HepG2 (cell line): Measurements from ENCODE around the gene NKX1-2. TPM values are rescaled to one million over a fixed set of nuclear protein-coding genes. Genes with fewer than 3 reads are reported as not detected.

Source experiments
- AKAP8 ChIP-seq: sonication (generic); formaldehyde crosslinking; IDR thresholded peaks from 2 replicates; pipeline ENCODE4 v1.5.1; 2020; ENCODE audit warnings: mild to moderate bottlenecking, missing genetic modification reagents
- ARNTL ChIP-seq: sonication (generic); formaldehyde crosslinking; IDR thresholded peaks from 2 replicates; pipeline ENCODE4 v1.4.0; 2020; ENCODE audit warnings: mild to moderate bottlenecking, missing genetic modification reagents
- CAMTA2 ChIP-seq: sonication (generic); formaldehyde crosslinking; IDR thresholded peaks from 2 replicates; pipeline ENCODE4 v1.4.0; 2020; ENCODE audit warnings: mild to moderate bottlenecking, missing genetic modification reagents, borderline replicate concordance
- IKZF4 ChIP-seq: sonication (generic); formaldehyde crosslinking; IDR thresholded peaks from 2 replicates; pipeline ENCODE4 v1.5.1; 2020; ENCODE audit warnings: borderline replicate concordance, mild to moderate bottlenecking, low read depth, missing genetic modification reagents; ENCODE audit errors: not compliant biosample characterization
- KDM2A ChIP-seq: sonication (generic); formaldehyde crosslinking; IDR thresholded peaks from 2 replicates; pipeline ENCODE4 v1.4.0; 2020; ENCODE audit warnings: low read depth, missing genetic modification reagents, borderline replicate concordance
- KLF11 ChIP-seq: IDR thresholded peaks from 2 replicates; pipeline ENCODE4 v1.6.1; 2016; ENCODE audit warnings: missing compliant biosample characterization
- SIN3A ChIP-seq: IDR thresholded peaks from 2 replicates; pipeline ENCODE4 v1.6.1; 2011; ENCODE audit warnings: low read depth, mild to moderate bottlenecking, control low read depth, low read length, borderline replicate concordance
- SOX13 ChIP-seq, 3 experiments: fragments of 450-650 bp in 1 of 3; sonication (generic) in 1 of 3; formaldehyde crosslinking in 1 of 3; IDR thresholded peaks in 2 of 3; conservative IDR thresholded peaks in 1 of 3; 2 replicates each; pipeline versions ENCODE4 v1.5.0 to v1.6.1; 2016 to 2020; ENCODE audit warnings: antibody characterized with exemption in 1 of 3, mild to moderate bottlenecking in 1 of 3, missing compliant biosample characterization in 1 of 3, missing genetic modification reagents in 1 of 3, moderate library complexity in 1 of 3
- ZC3H4 ChIP-seq: sonication (generic); formaldehyde crosslinking; IDR thresholded peaks from 2 replicates; pipeline ENCODE4 v1.4.0; 2020; ENCODE audit warnings: missing genetic modification reagents, borderline replicate concordance
- ZNF10 ChIP-seq: sonication (generic); formaldehyde crosslinking; IDR thresholded peaks from 2 replicates; pipeline ENCODE4 v1.4.0; 2020; ENCODE audit warnings: mild to moderate bottlenecking, low read depth, missing genetic modification reagents, borderline replicate concordance
- ZNF225 ChIP-seq: sonication (generic); formaldehyde crosslinking; IDR thresholded peaks from 2 replicates; pipeline ENCODE4 v1.4.0; 2020; ENCODE audit warnings: mild to moderate bottlenecking, missing genetic modification reagents
- ZNF235 ChIP-seq: sonication (generic); formaldehyde crosslinking; IDR thresholded peaks from 2 replicates; pipeline ENCODE4 v1.8.1; 2023; ENCODE audit warnings: mild to moderate bottlenecking, missing genetic modification reagents, borderline replicate concordance
- ZNF253 ChIP-seq: sonication (generic); formaldehyde crosslinking; IDR thresholded peaks from 2 replicates; pipeline ENCODE4 v1.8.0; 2022; ENCODE audit warnings: mild to moderate bottlenecking, missing genetic modification reagents, borderline replicate concordance
- ZNF446 ChIP-seq: sonication (generic); formaldehyde crosslinking; IDR thresholded peaks from 2 replicates; pipeline ENCODE4 v1.5.0; 2020; ENCODE audit warnings: mild to moderate bottlenecking, missing genetic modification reagents
- ZNF766 ChIP-seq: sonication (generic); formaldehyde crosslinking; IDR thresholded peaks from 2 replicates; pipeline ENCODE4 v1.5.0; 2020; ENCODE audit warnings: missing genetic modification reagents, borderline replicate concordance
- ZNF883 ChIP-seq: sonication (generic); formaldehyde crosslinking; IDR thresholded peaks from 2 replicates; pipeline ENCODE4 v1.5.1; 2020; ENCODE audit warnings: mild to moderate bottlenecking, missing genetic modification reagents; ENCODE audit errors: not compliant biosample characterization
- polyA plus RNA-seq, 8 experiments: library from polyadenylated mRNA; depleted of rRNA in 3 of 8; stranded (reverse) in 7 of 8; unstranded in 1 of 8; fragments of >200 nt; fragmentation: Illumina TruSeq in 4 of 8; extraction: Trizol in 4 of 8; gene quantifications; 2 replicates each; pipeline versions ENCODE4 v1.2.1 to v1.2.3, GENCODE V29; 2011 to 2016; ENCODE audit warnings: low read depth in 4 of 8, missing spikeins in 1 of 8, mixed read lengths in 1 of 8; ENCODE audit not compliant: insufficient read depth in 1 of 8
- total RNA-seq, 5 experiments: library from RNA; depleted of rRNA; stranded (reverse); fragments of >200 nt; fragmentation: Illumina TruSeq; extraction: Trizol; gene quantifications; 2 replicates each; pipeline ENCODE4 v1.2.3, GENCODE V29; 2016; ENCODE audit warnings: low read depth in 1 of 5
- TF ChIP-seq, protein P1 (sequence below): sonication (generic); formaldehyde crosslinking; IDR thresholded peaks from 2 replicates; pipeline ENCODE4 v1.4.0; 2020; ENCODE audit warnings: missing genetic modification reagents, borderline replicate concordance
- TF ChIP-seq, protein P2 (sequence below): sonication (generic); formaldehyde crosslinking; IDR thresholded peaks from 2 replicates; pipeline ENCODE4 v1.8.1; 2023; ENCODE audit warnings: mild to moderate bottlenecking, missing genetic modification reagents, borderline replicate concordance
- TF ChIP-seq, protein P3 (sequence below): sonication (generic); formaldehyde crosslinking; IDR thresholded peaks from 2 replicates; pipeline ENCODE4 v1.8.0; 2023; ENCODE audit warnings: mild to moderate bottlenecking, missing genetic modification reagents
- TF ChIP-seq, protein P4 (sequence below): sonication (generic); formaldehyde crosslinking; IDR thresholded peaks from 2 replicates; pipeline ENCODE4 v1.9.0; 2021; ENCODE audit warnings: missing genetic modification reagents, borderline replicate concordance

Gene NKX1-2
- total and polyA plus RNA-seq, 2 of the 13 experiments (the other 11 are each of a cell fraction or from before 2014, with no cell fraction given), result not detected

DNA sequence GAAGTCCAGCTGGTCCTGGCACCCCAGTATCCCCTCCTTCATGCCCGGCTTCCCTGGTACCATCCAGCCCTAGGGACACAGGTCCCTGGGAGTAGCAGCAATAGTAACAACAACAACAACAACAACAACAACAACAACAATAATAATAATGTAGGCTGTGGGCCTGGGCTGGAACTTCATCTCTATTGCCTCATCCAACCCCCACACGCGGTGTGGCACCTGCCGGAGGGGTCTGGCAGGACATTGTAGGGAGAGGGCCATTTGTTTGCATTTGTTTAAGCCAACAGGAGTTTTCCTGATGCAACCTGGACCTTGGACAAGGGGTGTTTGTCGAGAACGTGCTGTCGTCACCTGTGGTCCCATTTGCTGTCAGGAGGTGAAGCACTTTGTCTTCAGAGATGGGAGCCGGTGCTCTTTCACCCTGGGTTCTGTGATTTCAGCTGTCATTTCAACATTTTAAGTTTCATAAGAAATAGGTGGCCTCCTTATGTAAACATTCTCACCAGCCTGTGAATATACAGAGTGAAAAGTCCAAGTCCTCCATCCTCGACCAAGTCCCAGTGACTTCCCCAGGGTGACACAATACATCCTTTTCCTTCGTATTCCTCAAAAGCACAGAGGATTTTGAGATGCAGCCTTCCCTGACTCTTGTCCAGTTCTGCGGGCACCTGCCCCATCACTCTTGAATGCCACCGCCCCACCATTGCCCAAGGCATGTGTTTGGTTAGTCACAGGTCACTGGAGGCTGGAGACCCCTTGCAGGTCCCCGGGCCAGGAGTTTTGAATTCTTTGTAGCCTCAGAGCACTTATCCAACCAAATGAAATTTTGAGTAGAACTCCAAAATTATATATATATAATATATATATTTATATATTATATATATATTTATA lies 21.0 kb upstream of the NKX1-2 start (continued):
- TF ChIP-seq, protein P1, sequence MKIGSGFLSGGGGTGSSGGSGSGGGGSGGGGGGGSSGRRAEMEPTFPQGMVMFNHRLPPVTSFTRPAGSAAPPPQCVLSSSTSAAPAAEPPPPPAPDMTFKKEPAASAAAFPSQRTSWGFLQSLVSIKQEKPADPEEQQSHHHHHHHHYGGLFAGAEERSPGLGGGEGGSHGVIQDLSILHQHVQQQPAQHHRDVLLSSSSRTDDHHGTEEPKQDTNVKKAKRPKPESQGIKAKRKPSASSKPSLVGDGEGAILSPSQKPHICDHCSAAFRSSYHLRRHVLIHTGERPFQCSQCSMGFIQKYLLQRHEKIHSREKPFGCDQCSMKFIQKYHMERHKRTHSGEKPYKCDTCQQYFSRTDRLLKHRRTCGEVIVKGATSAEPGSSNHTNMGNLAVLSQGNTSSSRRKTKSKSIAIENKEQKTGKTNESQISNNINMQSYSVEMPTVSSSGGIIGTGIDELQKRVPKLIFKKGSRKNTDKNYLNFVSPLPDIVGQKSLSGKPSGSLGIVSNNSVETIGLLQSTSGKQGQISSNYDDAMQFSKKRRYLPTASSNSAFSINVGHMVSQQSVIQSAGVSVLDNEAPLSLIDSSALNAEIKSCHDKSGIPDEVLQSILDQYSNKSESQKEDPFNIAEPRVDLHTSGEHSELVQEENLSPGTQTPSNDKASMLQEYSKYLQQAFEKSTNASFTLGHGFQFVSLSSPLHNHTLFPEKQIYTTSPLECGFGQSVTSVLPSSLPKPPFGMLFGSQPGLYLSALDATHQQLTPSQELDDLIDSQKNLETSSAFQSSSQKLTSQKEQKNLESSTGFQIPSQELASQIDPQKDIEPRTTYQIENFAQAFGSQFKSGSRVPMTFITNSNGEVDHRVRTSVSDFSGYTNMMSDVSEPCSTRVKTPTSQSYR (CRISPR knock-in tag), result peak; percentile 90
- TF ChIP-seq ZNF446 (CRISPR knock-in tag) (no peak), SIN3A (peak; percentile 63), IKZF4 (no peak), ZNF883 (CRISPR knock-in tag) (no peak), ZNF766 (CRISPR knock-in tag) (peak; percentile 64; the same call in 1 of the 2 replicates), CAMTA2 (no peak), AKAP8 (CRISPR knock-in tag) (no peak), ARNTL (CRISPR knock-in tag) (peak; percentile 97), ZNF10 (CRISPR knock-in tag) (no peak), KLF11 (CRISPR knock-in tag) (no peak), ZNF225 (CRISPR knock-in tag) (no peak), ZC3H4 (CRISPR knock-in tag) (no peak), ZNF235 (CRISPR knock-in tag) (0 out of 2 replicates have a peak, but pooled peaks have one; percentile 47), ZNF253 (CRISPR knock-in tag) (no peak), SOX13 (IDR thresholded peaks at IDR 0.05) (peak; percentile 86), SOX13 (CRISPR knock-in tag; conservative IDR thresholded peaks at IDR 0.05 in 1 of 2, IDR thresholded peaks at IDR 0.05 in 1 of 2) (peak in 1 of 2 experiments; percentile 93; a peak in 2 of 4 replicates), KDM2A (peak; percentile 78; the same call in 1 of the 2 replicates)
- TF ChIP-seq, protein P2, sequence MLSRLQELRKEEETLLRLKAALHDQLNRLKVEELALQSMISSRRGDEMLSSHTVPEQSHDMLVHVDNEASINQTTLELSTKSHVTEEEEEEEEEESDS (CRISPR knock-in tag), result 0 out of 2 replicates have a peak, but pooled peaks have one; percentile 38
- TF ChIP-seq, protein P3, sequence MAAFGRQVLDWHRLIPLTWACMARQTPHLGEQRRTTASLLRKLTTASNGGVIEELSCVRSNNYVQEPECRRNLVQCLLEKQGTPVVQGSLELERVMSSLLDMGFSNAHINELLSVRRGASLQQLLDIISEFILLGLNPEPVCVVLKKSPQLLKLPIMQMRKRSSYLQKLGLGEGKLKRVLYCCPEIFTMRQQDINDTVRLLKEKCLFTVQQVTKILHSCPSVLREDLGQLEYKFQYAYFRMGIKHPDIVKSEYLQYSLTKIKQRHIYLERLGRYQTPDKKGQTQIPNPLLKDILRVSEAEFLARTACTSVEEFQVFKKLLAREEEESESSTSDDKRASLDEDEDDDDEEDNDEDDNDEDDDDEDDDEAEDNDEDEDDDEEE, result no peak
- TF ChIP-seq, protein P4, sequence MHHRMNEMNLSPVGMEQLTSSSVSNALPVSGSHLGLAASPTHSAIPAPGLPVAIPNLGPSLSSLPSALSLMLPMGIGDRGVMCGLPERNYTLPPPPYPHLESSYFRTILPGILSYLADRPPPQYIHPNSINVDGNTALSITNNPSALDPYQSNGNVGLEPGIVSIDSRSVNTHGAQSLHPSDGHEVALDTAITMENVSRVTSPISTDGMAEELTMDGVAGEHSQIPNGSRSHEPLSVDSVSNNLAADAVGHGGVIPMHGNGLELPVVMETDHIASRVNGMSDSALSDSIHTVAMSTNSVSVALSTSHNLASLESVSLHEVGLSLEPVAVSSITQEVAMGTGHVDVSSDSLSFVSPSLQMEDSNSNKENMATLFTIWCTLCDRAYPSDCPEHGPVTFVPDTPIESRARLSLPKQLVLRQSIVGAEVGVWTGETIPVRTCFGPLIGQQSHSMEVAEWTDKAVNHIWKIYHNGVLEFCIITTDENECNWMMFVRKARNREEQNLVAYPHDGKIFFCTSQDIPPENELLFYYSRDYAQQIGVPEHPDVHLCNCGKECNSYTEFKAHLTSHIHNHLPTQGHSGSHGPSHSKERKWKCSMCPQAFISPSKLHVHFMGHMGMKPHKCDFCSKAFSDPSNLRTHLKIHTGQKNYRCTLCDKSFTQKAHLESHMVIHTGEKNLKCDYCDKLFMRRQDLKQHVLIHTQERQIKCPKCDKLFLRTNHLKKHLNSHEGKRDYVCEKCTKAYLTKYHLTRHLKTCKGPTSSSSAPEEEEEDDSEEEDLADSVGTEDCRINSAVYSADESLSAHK (CRISPR knock-in tag), result no peak
